Esophagus squamous epithelium (tissue), 5 donors: ENCODE results near the gene NOCT. TPM values are rescaled to one million over a fixed set of nuclear protein-coding genes. Genes with fewer than 3 reads are reported as not detected.

Experiments
- DNase-seq: peaks from one replicate; lab custom pipeline; 2025; lab: John Stamatoyannopoulos, UW
- H3K27ac ChIP-seq, 4 donors: fragments of 200-600 bp; sonication (generic); one replicate each; pipeline ENCODE4 v1.5.1; 2016 to 2019; ENCODE audit warnings: mild to moderate bottlenecking in 1 of 4
- H3K27me3 ChIP-seq, 4 donors: fragments of 200-600 bp; sonication (generic); 1 replicate in 3 of 4; 2 replicates in 1 of 4; pipeline versions ENCODE4 v1.5.1 to v1.6.0; 2017 to 2021; ENCODE audit warnings: antibody characterized with exemption in 1 of 4
- H3K36me3 ChIP-seq, 3 donors: fragments of 200-600 bp; sonication (generic); one replicate each; pipeline ENCODE4 v1.5.1; 2016 to 2019
- H3K4me1 ChIP-seq, 3 donors: fragments of 200-600 bp; sonication (generic); one replicate each; pipeline ENCODE4 v1.5.1; 2017 to 2019
- H3K4me3 ChIP-seq, 4 donors: fragments of 200-600 bp; sonication (generic); 1 replicate in 3 of 4; 2 replicates in 1 of 4; pipeline ENCODE4 v1.5.1; 2016 to 2019; ENCODE audit warnings: mild to moderate bottlenecking in 2 of 4, moderate library complexity in 1 of 4
- H3K9me3 ChIP-seq, 3 donors: fragments of 200-600 bp; sonication (generic); one replicate each; pipeline ENCODE4 v1.5.1; 2016 to 2019
- POLR2A ChIP-seq, 4 donors: fragments of 450-650 bp; IDR thresholded peaks; one replicate each; pipeline ENCODE4 v1.6.1; 2017; ENCODE audit warnings: antibody characterized with exemption in 4 of 4, mild to moderate bottlenecking in 4 of 4, moderate library complexity in 3 of 4
- WGBS, 2 donors: methylation state at CpG; one replicate each; pipeline ENCODE4 v1.1.5; 2018; 5-methylcytosine and 5-hydroxymethylcytosine counted together
- intact Hi-C: fragments of 100-400 bp; cut with DNase I; formaldehyde crosslinking; loops from one replicate; pipeline ENCODE4 v1.15.0; 2022
- total RNA-seq, 4 donors: library from RNA; depleted of rRNA; stranded (reverse); fragments of >200 nt; gene quantifications; one replicate each; pipeline ENCODE4 v1.1.0, GENCODE V29; 2016
- TF ChIP-seq, protein P1 (sequence below), 6 experiments: fragments of 450-650 bp in 4 of 6; fragments of 200-600 bp in 2 of 6; sonication (generic) in 2 of 6; IDR thresholded peaks; one replicate each; pipeline ENCODE4 v1.5.1; 2016 to 2019; ENCODE audit warnings: antibody characterized with exemption in 6 of 6, mild to moderate bottlenecking in 4 of 6, moderate library complexity in 4 of 6
- donor health status: DM: yes; HTN: yes; CAD: no.

The NOCT gene
- total RNA-seq, 4 donors from 2014 or later, result 4.4 to 19.0 (median 6.9) TPM

DNA sequence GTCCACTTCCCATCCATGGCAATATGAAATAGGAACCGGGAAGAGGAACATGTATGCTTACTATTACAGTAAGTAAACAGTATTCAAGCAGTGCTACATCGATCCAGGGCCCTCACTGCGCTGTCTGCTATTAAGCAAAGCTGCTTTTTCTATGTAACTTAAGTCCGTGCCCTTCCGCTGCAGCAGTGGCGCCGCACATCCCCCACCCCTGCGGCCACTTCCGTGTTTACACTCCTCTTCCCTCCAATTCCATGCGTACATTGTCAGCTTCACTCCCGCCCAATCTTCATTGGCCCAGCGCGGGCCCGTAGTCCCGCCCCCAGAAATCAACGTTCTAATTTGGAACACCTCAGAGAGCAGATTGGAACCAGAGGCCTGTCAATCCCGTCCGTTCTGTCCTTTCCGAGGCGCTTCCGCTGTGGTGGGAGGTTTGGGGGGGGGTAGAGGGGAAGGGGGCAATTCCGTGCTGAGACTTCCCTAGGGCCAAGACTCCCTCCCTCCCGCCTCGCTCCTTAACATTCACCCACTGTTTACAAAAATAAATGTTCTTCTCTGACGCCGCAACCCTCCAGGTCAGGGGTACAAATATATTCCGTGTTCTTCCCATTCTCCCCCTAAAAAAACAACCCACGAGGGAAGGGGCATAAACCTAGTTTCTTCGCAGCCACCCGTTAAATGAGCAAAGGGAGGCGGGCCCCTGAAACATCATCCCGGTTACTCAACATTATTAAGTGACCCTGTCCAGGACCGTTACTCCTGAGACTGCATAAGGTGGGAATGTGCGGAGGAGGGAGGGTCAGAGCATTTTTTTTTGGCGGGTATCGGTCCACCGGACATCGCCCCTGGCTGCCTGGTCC lies 67.4 kb downstream of the NOCT start:
- peak; percentile 73 for DNase-seq
- Histone ChIP-seq H3K36me3 (no peaks in the 10 kb centered on the region), H3K27me3 (no peaks in the 10 kb centered on the region), H3K27ac (peak overlapping the region; percentile 88 to 99 (median 96)), H3K9me3 (no peaks in the 10 kb centered on the region), H3K4me1 (peaks cover 0 to 60% (median 20%) of the 10 kb centered on the region in 3 donors), H3K4me3 (peak overlapping the region; percentile 55 to 97 (median 76))
- peak in 2 of 4 donors; percentile 16 to 38 for TF ChIP-seq POLR2A (IDR thresholded peaks at IDR 0.05)
- TF ChIP-seq, protein P1, sequence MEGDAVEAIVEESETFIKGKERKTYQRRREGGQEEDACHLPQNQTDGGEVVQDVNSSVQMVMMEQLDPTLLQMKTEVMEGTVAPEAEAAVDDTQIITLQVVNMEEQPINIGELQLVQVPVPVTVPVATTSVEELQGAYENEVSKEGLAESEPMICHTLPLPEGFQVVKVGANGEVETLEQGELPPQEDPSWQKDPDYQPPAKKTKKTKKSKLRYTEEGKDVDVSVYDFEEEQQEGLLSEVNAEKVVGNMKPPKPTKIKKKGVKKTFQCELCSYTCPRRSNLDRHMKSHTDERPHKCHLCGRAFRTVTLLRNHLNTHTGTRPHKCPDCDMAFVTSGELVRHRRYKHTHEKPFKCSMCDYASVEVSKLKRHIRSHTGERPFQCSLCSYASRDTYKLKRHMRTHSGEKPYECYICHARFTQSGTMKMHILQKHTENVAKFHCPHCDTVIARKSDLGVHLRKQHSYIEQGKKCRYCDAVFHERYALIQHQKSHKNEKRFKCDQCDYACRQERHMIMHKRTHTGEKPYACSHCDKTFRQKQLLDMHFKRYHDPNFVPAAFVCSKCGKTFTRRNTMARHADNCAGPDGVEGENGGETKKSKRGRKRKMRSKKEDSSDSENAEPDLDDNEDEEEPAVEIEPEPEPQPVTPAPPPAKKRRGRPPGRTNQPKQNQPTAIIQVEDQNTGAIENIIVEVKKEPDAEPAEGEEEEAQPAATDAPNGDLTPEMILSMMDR (IDR thresholded peaks at IDR 0.05), result peak in 2 of 6 experiments; percentile 24 to 25
- WGBS, 2 donors, result 1% methylated on average over 18 to 23 of the region's 38 CpGs
- intact Hi-C loops, result loop anchor here (10.0 kb wide), 1 partner anchor 48 kb away; no protein-coding TSS in a partner anchor

DNA sequence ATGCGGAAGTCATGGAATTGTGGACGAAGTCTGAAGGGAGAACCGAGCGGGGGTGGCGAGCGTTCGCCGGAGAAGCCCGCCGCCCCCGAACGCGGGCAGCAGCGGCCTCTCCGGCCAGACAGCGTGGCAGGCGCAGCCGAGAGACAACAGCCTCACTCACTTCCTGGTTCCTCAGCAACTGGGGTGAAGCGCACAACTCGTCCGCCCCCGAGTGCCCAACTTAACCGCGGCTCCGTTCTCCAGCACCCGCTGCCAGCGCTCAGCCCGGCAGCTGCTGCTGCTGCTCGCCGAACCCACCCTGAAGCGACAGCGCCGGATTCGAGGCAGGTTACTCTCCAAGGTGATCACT lies 68.0 kb downstream of the NOCT start:
- 0% methylated on average over 5 to 31 of the region's 34 CpGs for WGBS, 2 donors
- intact Hi-C loops, result loop anchor here (10.0 kb wide), 1 partner anchor 49 kb away; no protein-coding TSS in a partner anchor
- peak overlapping the region; percentile 88 to 99 (median 96) for H3K27ac ChIP-seq
- H3K4me3 ChIP-seq, result peak overlapping the region; percentile 55 to 97 (median 76)
- H3K27me3 ChIP-seq, result no peaks in the 10 kb centered on the region
- H3K4me1 ChIP-seq, result peaks cover 0 to 54% (median 20%) of the 10 kb centered on the region in 3 donors
- no peaks in the 10 kb centered on the region for H3K36me3 ChIP-seq
- no peaks in the 10 kb centered on the region for H3K9me3 ChIP-seq
- no peak for DNase-seq
- TF ChIP-seq POLR2A (IDR thresholded peaks at IDR 0.05), result no peak
- TF ChIP-seq, protein P1 (IDR thresholded peaks at IDR 0.05), result no peak

DNA sequence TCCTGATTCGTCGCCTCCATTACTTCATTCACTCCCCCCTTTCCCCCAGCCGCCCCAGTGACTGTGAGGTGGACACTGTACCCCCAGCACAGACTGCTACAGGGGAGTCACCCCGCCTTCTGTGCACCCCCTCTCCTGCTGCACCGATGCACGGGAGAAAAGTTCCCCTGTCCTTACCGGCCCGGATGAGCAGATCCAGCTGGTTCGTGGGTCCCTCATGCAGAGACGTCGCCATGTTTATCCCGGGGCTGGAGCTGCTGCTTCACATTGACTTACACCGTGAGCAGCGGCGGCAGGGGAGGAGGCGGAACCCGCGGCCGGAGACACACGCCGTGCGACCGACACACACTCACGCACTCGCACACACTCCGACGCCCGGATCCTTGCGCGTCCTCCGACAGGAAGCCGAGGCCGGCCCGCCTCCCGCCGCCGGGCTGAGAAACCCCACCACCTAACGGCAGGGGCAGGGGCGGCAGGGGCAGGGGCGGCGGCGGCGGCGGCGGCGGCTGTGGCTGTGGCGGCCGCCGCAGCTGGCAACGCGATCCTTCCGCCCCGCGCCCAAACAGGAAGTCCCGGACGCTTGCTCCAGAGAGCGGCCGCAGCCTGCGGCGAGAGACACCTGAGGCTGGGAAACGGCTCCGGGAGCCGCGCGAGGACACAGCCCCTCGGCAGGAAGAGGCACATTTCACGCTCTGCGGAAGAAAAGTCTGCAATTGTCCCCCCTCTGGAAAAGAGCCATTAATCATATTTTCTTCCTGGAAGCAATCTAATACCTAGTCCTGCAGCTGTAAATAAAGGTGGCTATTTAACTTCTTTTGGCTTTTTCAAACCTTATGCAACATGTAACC lies 68.6 kb downstream of the NOCT start:
- peaks cover 0 to 48% (median 20%) of the 10 kb centered on the region in 3 donors for H3K4me1 ChIP-seq
- peak overlapping the region; percentile 88 to 99 (median 96) for H3K27ac ChIP-seq
- H3K27me3 ChIP-seq, result no peaks in the 10 kb centered on the region
- no peaks in the 10 kb centered on the region for H3K36me3 ChIP-seq
- peak in 3 of 4 donors; percentile 5 to 58 (median 55) for TF ChIP-seq POLR2A (IDR thresholded peaks at IDR 0.05)
- TF ChIP-seq, protein P1 (IDR thresholded peaks at IDR 0.05), result peak in 5 of 6 experiments; percentile 3 to 22 (median 12)
- intact Hi-C loops, result loop anchor here (10.0 kb wide), 1 partner anchor 49 kb away; no protein-coding TSS in a partner anchor
- WGBS, 2 donors, result 0% methylated on average over 9 to 16 of the region's 68 CpGs
- DNase-seq, result peak; percentile 64
- no peaks in the 10 kb centered on the region for H3K9me3 ChIP-seq
- H3K4me3 ChIP-seq, result peak overlapping the region; percentile 55 to 97 (median 76)

DNA sequence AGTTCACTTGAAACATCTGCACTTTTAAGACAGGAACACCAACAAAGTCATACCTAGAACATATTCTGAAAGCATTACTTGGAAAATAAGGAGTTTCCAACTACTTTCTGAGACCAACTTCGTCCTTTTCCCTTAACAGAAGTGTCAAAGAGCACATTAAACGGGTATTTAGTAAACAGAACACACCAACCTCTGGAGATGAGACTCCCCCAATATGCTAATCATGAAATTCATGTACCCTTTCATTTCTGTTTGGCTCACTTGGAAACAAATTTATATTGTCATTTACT lies 69.2 kb downstream of the NOCT start:
- peak overlapping the region; percentile 88 to 99 (median 96) for H3K27ac ChIP-seq
- H3K9me3 ChIP-seq, result no peaks in the 10 kb centered on the region
- H3K36me3 ChIP-seq, result no peaks in the 10 kb centered on the region
- intact Hi-C loops, result loop anchor here (10.0 kb wide), 1 partner anchor 50 kb away; no protein-coding TSS in a partner anchor
- 0% methylated on average over 2 of the region's 2 CpGs for WGBS, 2 donors
- peaks cover 0 to 42% (median 20%) of the 10 kb centered on the region in 3 donors for H3K4me1 ChIP-seq
- no peak for TF ChIP-seq POLR2A (IDR thresholded peaks at IDR 0.05)
- TF ChIP-seq, protein P1 (IDR thresholded peaks at IDR 0.05), result no peak
- no peaks in the 10 kb centered on the region for H3K27me3 ChIP-seq
- DNase-seq, result no peak
- peak overlapping the region; percentile 55 to 97 (median 76) for H3K4me3 ChIP-seq
